GM18951 (cell line): ENCODE measurements around the gene NMT2.

ENCODE experiments used
- POLR2A ChIP-seq: IDR thresholded peaks from 4 replicates; pipeline ENCODE4 v1.6.1; 2011; ENCODE audit warnings: mild to moderate bottlenecking; ENCODE audit not compliant: insufficient read length, insufficient read depth; ENCODE audit errors: extremely low read depth
- in situ Hi-C: fragments of 300-500 bp; cut with MboI; formaldehyde crosslinking; loops from one replicate; pipeline ENCODE4 v1.12.0; 2022; ENCODE audit warnings: low sequenced_read_pairs, mixed read lengths, inconsistent platforms; ENCODE audit not compliant: unreplicated experiment

NMT2 gene

GRCh38 chr10:15144788-15145187 is 23.7 kb downstream of the NMT2 start:
- TF ChIP-seq POLR2A, result no peak
- in situ Hi-C loops, result no loop called here

GRCh38 chr10:15141136-15142054 is 27.1 kb downstream of the NMT2 start:
- in situ Hi-C loops, result no loop called here
- no peak for TF ChIP-seq POLR2A

GRCh38 chr10:15140698-15141097 is 27.8 kb downstream of the NMT2 start:
- in situ Hi-C loops, result no loop called here
- TF ChIP-seq POLR2A, result no peak

GRCh38 chr10:15137636-15138035 is 30.9 kb downstream of the NMT2 start:
- in situ Hi-C loops, result no loop called here
- no peak for TF ChIP-seq POLR2A

- no peak for TF ChIP-seq POLR2A
- in situ Hi-C loops, result no loop called here
Observed at GRCh38 chr10:15137036-15137359, 31.5 kb downstream of the NMT2 start.

- no peak for TF ChIP-seq POLR2A
- in situ Hi-C loops, result no loop called here
Observed at GRCh38 chr10:15136129-15137035, 32.1 kb downstream of the NMT2 start.

GRCh38 chr10:15131330-15131729 is 37.2 kb downstream of the NMT2 start:
- no peak for TF ChIP-seq POLR2A
- in situ Hi-C loops, result no loop called here

- in situ Hi-C loops, result no loop called here
Observed at GRCh38 chr10:15124908-15125307, 43.6 kb downstream of the NMT2 start.

GRCh38 chr10:15124190-15124589 is 44.3 kb downstream of the NMT2 start:
- TF ChIP-seq POLR2A, result no peak
- in situ Hi-C loops, result no loop called here

More at GRCh38 chr10:15124908-15125307, 43.6 kb downstream of the NMT2 start:
- TF ChIP-seq POLR2A, result no peak

- in situ Hi-C loops, result no loop called here
- TF ChIP-seq POLR2A, result no peak
Observed at GRCh38 chr10:15123749-15124184, 44.7 kb downstream of the NMT2 start.

- in situ Hi-C loops, result no loop called here
- TF ChIP-seq POLR2A, result no peak
Observed at GRCh38 chr10:15122477-15123030, 45.9 kb downstream of the NMT2 start.

GRCh38 chr10:15121707-15122106 is 46.8 kb downstream of the NMT2 start:
- in situ Hi-C loops, result no loop called here
- no peak for TF ChIP-seq POLR2A

- TF ChIP-seq POLR2A, result no peak
Observed at GRCh38 chr10:15120523-15120922, 48.0 kb downstream of the NMT2 start.

More at GRCh38 chr10:15120523-15120922, 48.0 kb downstream of the NMT2 start:
- in situ Hi-C loops, result no loop called here
